IMR-90 (cell line): ENCODE measurements around the gene SRCAP. TPM values are rescaled to one million over a fixed set of nuclear protein-coding genes. Genes with fewer than 3 reads are reported as not detected.

Experiments used
- ATAC-seq: fragments of 200-7000 bp; cut with Tn5 transposase; 2 replicates; pipeline ENCODE4 v1.9.1; 2020; ENCODE audit warnings: low read depth, mild to moderate bottlenecking, moderate library complexity
- BruUV-seq: library from RNA; stranded (reverse); fragments of 400-500 nt; replicated peaks from 2 replicates; lab custom pipeline; 2021; lab: Mats Ljungman, UMichigan
- CTCF ChIA-PET: fragments of 300-600 bp; formaldehyde crosslinking; extraction: SDS; loops from one replicate; lab custom pipeline; 2021; ENCODE audit warnings: antibody characterized with exemption; lab: Yijun Ruan, JAX
- POLR2A ChIA-PET: fragments of 300-600 bp; sonication (Branson Sonifier 250); formaldehyde crosslinking; loops from one replicate; lab custom pipeline; 2022; ENCODE audit warnings: antibody characterized with exemption; ENCODE audit not compliant: unreplicated experiment; lab: Charles Lee
- DNase-seq: peaks from one replicate; pipeline ENCODE4 v3.0.0; 2013
- H2AFZ ChIP-seq: replicated peaks from 2 replicates; pipeline ENCODE3; 2013; ENCODE audit warnings: low read length, mild to moderate bottlenecking; ENCODE audit not compliant: poor library complexity
- H2AK5ac ChIP-seq: 2 replicates; pipeline ENCODE4 v1.6.1; 2013; ENCODE audit warnings: low read depth, low read length, inconsistent platforms
- H2AK9ac ChIP-seq: replicated peaks from 2 replicates; pipeline ENCODE3; 2013; ENCODE audit warnings: mild to moderate bottlenecking, low read depth, low read length, moderate library complexity; ENCODE audit not compliant: poor library complexity
- H2BK120ac ChIP-seq: 2 replicates; pipeline ENCODE4 v1.6.1; 2013; ENCODE audit warnings: low read depth, low read length, inconsistent platforms
- H2BK15ac ChIP-seq: 3 replicates; pipeline ENCODE4 v1.6.1; 2013; ENCODE audit warnings: low read depth, low read length, inconsistent platforms
- H2BK20ac ChIP-seq: 2 replicates; pipeline ENCODE4 v1.6.1; 2013; ENCODE audit warnings: low read depth, mild to moderate bottlenecking, inconsistent platforms, low read length, moderate library complexity
- H2BK5ac ChIP-seq: 2 replicates; pipeline ENCODE4 v1.6.1; 2013; ENCODE audit warnings: mild to moderate bottlenecking, low read depth, low read length, inconsistent platforms; ENCODE audit not compliant: poor library complexity, severe bottlenecking
- H3K14ac ChIP-seq: replicated peaks from 2 replicates; pipeline ENCODE4 v1.6.1; 2013; ENCODE audit warnings: low read depth, low read length, inconsistent platforms
- H3K18ac ChIP-seq: 2 replicates; pipeline ENCODE4 v1.6.1; 2013; ENCODE audit warnings: low read depth, low read length, control low read depth
- H3K23ac ChIP-seq: 2 replicates; pipeline ENCODE4 v1.6.1; 2013; ENCODE audit warnings: low read depth, low read length, inconsistent platforms
- H3K27ac ChIP-seq: 2 replicates; pipeline ENCODE4 v1.5.1; 2013; ENCODE audit warnings: mild to moderate bottlenecking, control low read depth, low read length; ENCODE audit not compliant: insufficient read depth
- H3K27me3 ChIP-seq: 2 replicates; pipeline ENCODE4 v1.6.1; 2013; ENCODE audit warnings: low read length; ENCODE audit not compliant: control insufficient read depth, insufficient read depth
- H3K36me3 ChIP-seq: 2 replicates; pipeline ENCODE4 v1.6.1; 2013; ENCODE audit warnings: low read length, mixed read lengths; ENCODE audit not compliant: control insufficient read depth, insufficient read depth
- H3K4ac ChIP-seq: 2 replicates; pipeline ENCODE4 v1.6.1; 2013; ENCODE audit warnings: low read depth, low read length, inconsistent platforms
- H3K4me1 ChIP-seq: 2 replicates; pipeline ENCODE4 v1.6.1; 2013; ENCODE audit warnings: low read length, mixed read lengths; ENCODE audit not compliant: control insufficient read depth, insufficient read depth
- H3K4me2 ChIP-seq: 2 replicates; pipeline ENCODE4 v1.6.1; 2013; ENCODE audit warnings: low read depth, mild to moderate bottlenecking, control low read depth, low read length, moderate library complexity
- H3K4me3 ChIP-seq: 2 replicates; pipeline ENCODE4 v1.5.1; 2013; ENCODE audit warnings: low read depth, mild to moderate bottlenecking, control low read depth, low read length, moderate library complexity; ENCODE audit not compliant: insufficient read depth
- H3K56ac ChIP-seq: 2 replicates; pipeline ENCODE4 v1.6.1; 2013; ENCODE audit warnings: low read length, inconsistent platforms; ENCODE audit not compliant: insufficient read depth; ENCODE audit errors: extremely low read depth
- H3K79me1 ChIP-seq, 2 experiments: 2 replicates each; pipeline ENCODE4 v1.6.1; 2013; ENCODE audit warnings: low read length in 2 of 2, inconsistent platforms in 1 of 2, low read depth in 1 of 2
- H3K9ac ChIP-seq: 2 replicates; pipeline ENCODE4 v1.6.1; 2013; ENCODE audit warnings: low read depth, low read length, control low read depth
- H3K9me1 ChIP-seq: 2 replicates; pipeline ENCODE4 v1.6.1; 2013; ENCODE audit warnings: low read length, inconsistent platforms; ENCODE audit not compliant: insufficient read depth
- H3K9me3 ChIP-seq: 2 replicates; pipeline ENCODE4 v1.6.1; 2013; ENCODE audit warnings: low read length; ENCODE audit not compliant: control insufficient read depth, insufficient read depth
- H4K20me1 ChIP-seq: 2 replicates; pipeline ENCODE4 v1.6.1; 2013; ENCODE audit warnings: low read length, inconsistent platforms; ENCODE audit not compliant: insufficient read depth
- H4K5ac ChIP-seq: 2 replicates; pipeline ENCODE4 v1.6.1; 2013; ENCODE audit warnings: mild to moderate bottlenecking, low read depth, low read length, control low read depth
- H4K8ac ChIP-seq, 2 experiments: 2 replicates each; pipeline ENCODE4 v1.6.1; 2013; ENCODE audit warnings: low read depth in 2 of 2, low read length in 2 of 2, control low read depth in 1 of 2, inconsistent platforms in 1 of 2
- H4K91ac ChIP-seq: 2 replicates; pipeline ENCODE4 v1.6.1; 2013; ENCODE audit warnings: low read depth, low read length, inconsistent platforms; ENCODE audit not compliant: insufficient read depth
- MAZ ChIP-seq: IDR thresholded peaks from 2 replicates; pipeline ENCODE4 v1.6.1; 2012; ENCODE audit warnings: low read depth, mild to moderate bottlenecking, low read length, improper control_type of control experiment, moderate library complexity, borderline replicate concordance
- RAD21 ChIP-seq: IDR thresholded peaks from 2 replicates; pipeline ENCODE4 v1.6.1; 2012; ENCODE audit warnings: low read length, improper control_type of control experiment
- SMC3 ChIP-seq: fragments of 150-350 bp; IDR thresholded peaks from 2 replicates; pipeline ENCODE4 v1.6.1; 2016; ENCODE audit warnings: low read depth, mild to moderate bottlenecking, antibody characterized with exemption, low read length, moderate library complexity
- WGBS, 2 experiments: methylation state at CpG; one replicate each; pipeline versions ENCODE4 v1.1.5 to v1.1.7; 2013; ENCODE audit warnings: missing lambda C conversion rate in 2 of 2; ENCODE audit not compliant: insufficient read length in 1 of 2; ENCODE audit errors: extremely low coverage in 2 of 2; 5-methylcytosine and 5-hydroxymethylcytosine counted together
- dilution Hi-C: fragments of 300-500 bp; cut with HindIII; formaldehyde crosslinking; loops from one replicate; pipeline ENCODE4 v1.14.3; 2018; ENCODE audit warnings: low sequenced_read_pairs; ENCODE audit not compliant: unreplicated experiment
- in situ Hi-C: fragments of 300-500 bp; cut with MboI; formaldehyde crosslinking; loops from 3 replicates; pipeline ENCODE4 v1.14.3; 2019; ENCODE audit warnings: low sequenced_read_pairs, inconsistent platforms, mixed read lengths
- intact Hi-C: fragments of 100-400 bp; cut with micrococcal nuclease; formaldehyde crosslinking; loops from 2 replicates; pipeline ENCODE4 v1.10.0; 2022
- polyA plus RNA-seq, 3 experiments: library from polyadenylated mRNA; depleted of rRNA; stranded (reverse); fragments of >200 nt; gene quantifications; 2 replicates each; pipeline ENCODE4 v1.2.3, GENCODE V29; 2012; ENCODE audit warnings: low replicate concordance in 1 of 3
- total RNA-seq: library from RNA; depleted of rRNA; stranded (reverse); fragments of >200 nt; gene quantifications from 2 replicates; pipeline ENCODE4 v1.2.3, GENCODE V29; 2012

SRCAP gene
- total and polyA plus RNA-seq, 2 of the 4 experiments (the other 2 are of a cell fraction): 4.5 to 8.2 TPM

DNA sequence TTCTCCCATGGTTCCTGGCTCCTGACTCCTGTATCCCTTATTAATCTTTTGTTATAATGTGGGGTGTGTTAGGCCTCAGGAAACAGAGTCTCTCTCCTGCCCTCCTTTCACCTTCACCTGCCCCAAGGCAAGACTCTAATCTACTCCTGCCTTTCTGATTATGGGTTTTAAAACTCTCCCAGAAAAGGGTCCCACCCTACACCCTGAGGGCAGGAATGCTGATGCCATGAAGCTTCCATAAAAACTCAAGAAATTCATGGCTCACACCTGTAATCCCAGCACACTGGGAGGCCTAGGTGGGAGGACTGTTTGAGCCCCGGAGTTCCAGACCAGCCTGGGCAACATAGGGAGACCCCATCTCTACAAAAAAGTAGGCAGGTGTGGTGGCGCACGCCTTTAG, 18.6 kb upstream of the SRCAP start:
- in situ Hi-C loops: no loop called here
- Histone ChIP-seq H2BK120ac (no peak overlapping the region), H4K8ac (no peak overlapping the region), H2AK9ac (no peak overlapping the region), H4K91ac (no peak overlapping the region), H3K27me3 (no peaks in the 10 kb centered on the region), H3K23ac (no peak overlapping the region), H2BK20ac (no peak overlapping the region), H4K20me1 (no peaks in the 10 kb centered on the region), H3K4me3 (no peak overlapping the region), H3K4ac (no peak overlapping the region), H3K9ac (no peak overlapping the region), H3K9me1 (peaks cover 2% of the 10 kb centered on the region; the same call in 1 of the 2 replicates), H2BK15ac (no peak overlapping the region), H3K4me2 (no peak overlapping the region), H2AFZ (no peak overlapping the region), H2BK5ac (no peak overlapping the region), H3K9me3 (no peaks in the 10 kb centered on the region), H3K18ac (no peak overlapping the region), H3K56ac (no peak overlapping the region), H2AK5ac (no peak overlapping the region), H3K4me1 (no peaks in the 10 kb centered on the region), H4K5ac (no peak overlapping the region), H3K79me1 (no peaks in the 10 kb centered on the region), H3K27ac (no peak overlapping the region), H3K36me3 (no peaks in the 10 kb centered on the region), H3K14ac (no peak overlapping the region)
- no CpG with 5 or more reads among the region's 3 CpGs for WGBS, 2 experiments
- intact Hi-C loops: no loop called here
- no peak for ATAC-seq
- DNase-seq: no peak
- CTCF ChIA-PET: interaction anchor here (1.0 kb wide), 1 partner anchor 13 kb away, joined by 3 read pairs; no protein-coding TSS in a partner anchor
- TF ChIP-seq RAD21 (no peak), SMC3 (no peak), MAZ (no peak)
- POLR2A ChIA-PET: no interaction called here
- dilution Hi-C loops: no loop called here
- no TSS peak for BruUV-seq
